Retinal pigment epithelial cell (primary cell): ENCODE data around the gene GPR35.

Experiments
- DNase-seq: peaks from one replicate; pipeline ENCODE4 v3.0.0-alpha.2; 2010; ENCODE audit warnings: low read depth
- H3K4me3 ChIP-seq: 2 replicates; pipeline ENCODE4 v1.5.1; 2011; ENCODE audit warnings: mild to moderate bottlenecking, low read length, control low read depth, moderate library complexity
- TF ChIP-seq, protein P1 (sequence below): conservative IDR thresholded peaks from 2 replicates; pipeline ENCODE4 v1.5.1; 2011; ENCODE audit warnings: low read depth, low read length, control low read depth, inconsistent platforms

Gene GPR35, protein sequence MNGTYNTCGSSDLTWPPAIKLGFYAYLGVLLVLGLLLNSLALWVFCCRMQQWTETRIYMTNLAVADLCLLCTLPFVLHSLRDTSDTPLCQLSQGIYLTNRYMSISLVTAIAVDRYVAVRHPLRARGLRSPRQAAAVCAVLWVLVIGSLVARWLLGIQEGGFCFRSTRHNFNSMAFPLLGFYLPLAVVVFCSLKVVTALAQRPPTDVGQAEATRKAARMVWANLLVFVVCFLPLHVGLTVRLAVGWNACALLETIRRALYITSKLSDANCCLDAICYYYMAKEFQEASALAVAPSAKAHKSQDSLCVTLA

DNA sequence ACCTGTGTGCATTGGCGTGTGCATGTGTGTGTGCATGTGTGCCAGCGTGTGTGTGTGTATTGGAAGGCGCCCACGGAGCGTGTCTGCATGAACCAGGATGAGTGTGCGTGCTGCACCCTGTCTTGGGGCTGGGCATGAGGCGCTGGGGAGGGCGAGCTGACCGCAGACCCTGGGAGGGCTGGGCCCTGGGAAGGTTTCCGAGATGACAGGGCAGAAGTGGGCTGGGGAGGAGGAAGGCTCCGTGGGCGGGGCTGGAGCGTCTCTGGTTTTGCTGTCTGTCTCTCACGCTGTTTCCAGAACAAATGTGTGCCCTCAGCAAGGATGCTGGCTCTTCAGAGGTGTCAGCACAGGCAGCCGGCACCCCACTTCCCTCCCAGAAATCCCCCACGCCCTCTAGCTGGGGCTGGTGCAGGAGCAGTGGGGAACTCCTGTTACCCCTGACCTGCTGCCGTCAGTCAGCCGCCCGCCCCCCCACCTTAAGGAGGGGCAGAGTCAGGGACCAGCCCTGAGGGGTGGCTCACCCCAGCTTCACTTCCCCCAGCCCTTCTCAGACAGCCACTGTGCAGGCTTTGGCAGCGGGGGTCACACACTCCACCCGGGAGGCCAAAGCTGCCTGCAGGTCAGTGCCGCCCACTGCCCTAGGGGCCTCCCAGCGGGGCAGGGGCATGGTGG is at the start of gene GPR35:
GPR35 (plus strand) TSS at position 531 of the 672 bp plus-strand sequence. CDS start 4,473 bp downstream, outside the sequence.
- TF ChIP-seq, protein P1, sequence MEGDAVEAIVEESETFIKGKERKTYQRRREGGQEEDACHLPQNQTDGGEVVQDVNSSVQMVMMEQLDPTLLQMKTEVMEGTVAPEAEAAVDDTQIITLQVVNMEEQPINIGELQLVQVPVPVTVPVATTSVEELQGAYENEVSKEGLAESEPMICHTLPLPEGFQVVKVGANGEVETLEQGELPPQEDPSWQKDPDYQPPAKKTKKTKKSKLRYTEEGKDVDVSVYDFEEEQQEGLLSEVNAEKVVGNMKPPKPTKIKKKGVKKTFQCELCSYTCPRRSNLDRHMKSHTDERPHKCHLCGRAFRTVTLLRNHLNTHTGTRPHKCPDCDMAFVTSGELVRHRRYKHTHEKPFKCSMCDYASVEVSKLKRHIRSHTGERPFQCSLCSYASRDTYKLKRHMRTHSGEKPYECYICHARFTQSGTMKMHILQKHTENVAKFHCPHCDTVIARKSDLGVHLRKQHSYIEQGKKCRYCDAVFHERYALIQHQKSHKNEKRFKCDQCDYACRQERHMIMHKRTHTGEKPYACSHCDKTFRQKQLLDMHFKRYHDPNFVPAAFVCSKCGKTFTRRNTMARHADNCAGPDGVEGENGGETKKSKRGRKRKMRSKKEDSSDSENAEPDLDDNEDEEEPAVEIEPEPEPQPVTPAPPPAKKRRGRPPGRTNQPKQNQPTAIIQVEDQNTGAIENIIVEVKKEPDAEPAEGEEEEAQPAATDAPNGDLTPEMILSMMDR = no peak
- no peak within 1 kb of the TSS for H3K4me3 ChIP-seq
- no peak for DNase-seq

DNA sequence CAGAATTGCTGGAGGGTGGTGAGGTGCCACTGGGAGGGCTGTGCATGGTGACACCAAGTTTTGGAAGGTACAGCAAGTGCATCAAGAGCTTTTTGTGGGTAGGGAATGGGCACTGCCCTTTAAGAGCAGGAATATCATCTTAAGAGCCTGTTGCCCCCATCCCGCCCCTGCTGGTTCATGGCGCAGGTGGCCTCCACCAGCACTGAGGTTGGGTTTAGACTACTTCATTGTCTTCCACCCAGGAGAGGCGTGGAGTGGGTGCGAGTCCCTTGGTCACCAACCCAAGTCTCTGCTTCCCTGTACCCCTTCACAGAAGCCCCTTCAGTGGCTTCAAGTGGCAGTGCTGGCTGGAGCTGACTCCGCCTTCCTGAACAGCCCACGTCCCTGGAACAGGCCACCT is 49.2 kb upstream of the GPR35 start:
- H3K4me3 ChIP-seq = no peak overlapping the region
- DNase-seq = no peak
- TF ChIP-seq, protein P1 = no peak

DNA sequence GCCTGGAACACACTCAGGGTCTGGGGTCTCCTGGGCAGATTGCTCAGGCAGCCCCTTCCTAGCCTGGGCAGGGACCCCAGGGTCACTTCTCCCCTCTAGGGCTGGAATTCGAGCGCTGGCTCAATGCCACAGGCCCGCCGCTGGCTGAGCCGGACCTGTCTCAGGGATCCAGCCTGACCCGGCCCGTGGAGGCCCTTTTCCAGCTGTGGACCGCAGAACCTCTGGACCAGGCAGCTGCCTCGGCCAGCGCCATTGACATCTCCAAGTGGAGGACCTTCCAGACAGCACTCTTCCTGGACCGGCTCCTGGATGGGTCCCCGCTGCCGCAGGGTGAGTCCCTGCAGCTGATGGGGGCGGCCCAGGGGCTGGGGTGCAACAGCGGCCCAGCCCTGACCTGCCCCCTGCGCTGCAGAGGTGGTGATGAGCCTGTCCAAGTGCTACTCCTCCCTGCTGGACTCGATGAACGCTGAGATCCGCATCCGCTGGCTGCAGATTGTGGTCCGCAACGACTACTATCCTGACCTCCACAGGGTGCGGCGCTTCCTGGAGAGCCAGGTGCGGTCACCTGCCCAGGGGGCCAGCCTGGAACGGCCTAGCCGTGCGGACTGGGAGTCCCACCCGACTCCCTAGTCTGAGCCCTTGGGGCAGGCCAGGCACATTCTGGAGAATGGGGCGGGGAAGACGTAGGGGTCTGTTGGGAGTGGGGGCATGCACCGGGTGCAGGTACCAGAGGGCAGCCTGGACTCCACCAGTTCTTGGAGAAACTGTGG is 48.7 kb upstream of the GPR35 start:
- no peak overlapping the region for H3K4me3 ChIP-seq
- TF ChIP-seq, protein P1 = no peak

DNA sequence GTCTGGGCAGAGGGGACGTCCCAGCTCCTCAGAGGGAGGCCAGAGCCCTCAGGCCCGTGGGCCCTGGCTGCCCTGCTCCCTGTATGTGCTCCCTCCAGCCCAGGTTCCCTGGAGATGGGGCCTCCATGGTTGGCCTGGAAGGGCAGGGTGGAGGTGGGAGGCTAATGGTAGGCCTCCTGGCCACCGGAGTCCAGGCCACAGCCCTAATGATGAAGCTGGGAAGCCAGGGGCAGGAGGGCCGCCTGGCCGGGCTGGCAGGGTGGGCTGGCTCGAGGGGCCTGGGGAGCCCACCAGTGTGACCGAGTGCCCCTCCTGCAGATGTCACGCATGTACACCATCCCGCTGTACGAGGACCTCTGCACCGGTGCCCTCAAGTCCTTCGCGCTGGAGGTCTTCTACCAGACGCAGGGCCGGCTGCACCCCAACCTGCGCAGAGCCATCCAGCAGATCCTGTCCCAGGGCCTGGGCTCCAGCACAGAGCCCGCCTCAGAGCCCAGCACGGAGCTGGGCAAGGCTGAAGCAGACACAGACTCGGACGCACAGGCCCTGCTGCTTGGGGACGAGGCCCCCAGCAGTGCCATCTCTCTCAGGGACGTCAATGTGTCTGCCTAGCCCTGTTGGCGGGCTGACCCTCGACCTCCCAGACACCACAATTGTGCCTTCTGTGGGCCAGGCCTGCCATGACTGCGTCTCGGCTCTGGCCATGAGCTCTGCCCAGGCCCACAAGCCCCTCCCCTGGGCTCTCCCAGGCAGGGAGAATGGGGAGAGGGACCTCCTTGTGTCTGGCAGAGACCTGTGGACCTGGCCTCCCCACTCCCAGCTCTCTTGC is 47.8 kb upstream of the GPR35 start:
- DNase-seq = no peak
- H3K4me3 ChIP-seq = no peak overlapping the region
- TF ChIP-seq, protein P1 = no peak

More for the DNA sequence above, 48.7 kb upstream of the GPR35 start:
- DNase-seq = no peak

DNA sequence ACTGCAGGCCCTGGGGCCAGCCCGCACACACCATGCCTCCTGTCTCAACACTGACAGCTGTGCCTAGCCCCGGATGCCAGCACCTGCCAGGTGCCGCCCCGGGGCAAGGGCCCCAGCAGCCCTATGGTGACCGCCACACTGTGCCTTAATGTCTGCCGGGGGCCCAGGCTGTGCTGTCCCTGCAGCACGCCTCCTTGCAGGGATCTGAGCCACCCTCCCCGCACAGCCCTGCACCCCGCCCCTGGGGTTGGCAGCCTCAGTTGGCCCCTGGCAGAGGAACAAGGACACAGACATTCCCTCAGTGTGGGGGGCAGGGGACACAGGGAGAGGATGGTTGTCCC is 47.2 kb upstream of the GPR35 start:
- H3K4me3 ChIP-seq = no peak overlapping the region
- TF ChIP-seq, protein P1 = no peak

DNA sequence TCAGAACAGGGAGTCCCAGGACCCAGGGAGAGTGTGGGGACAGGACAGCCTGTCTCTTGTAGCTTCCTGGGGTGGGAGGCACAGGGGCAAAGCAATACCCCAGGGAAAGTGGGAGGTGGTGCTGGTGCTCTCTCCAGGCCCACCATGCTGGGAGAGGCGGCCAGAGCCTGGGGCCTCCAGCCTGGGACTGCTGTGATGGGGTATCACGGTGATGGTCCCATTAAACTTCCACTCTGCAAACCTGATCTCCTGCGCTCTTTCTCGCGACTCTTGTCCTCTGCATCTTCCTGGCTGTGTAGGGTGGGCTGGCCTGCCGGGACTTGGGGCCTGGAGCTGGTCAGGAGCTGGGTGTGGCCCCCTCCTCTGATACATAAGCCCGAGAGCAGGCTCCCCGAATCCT is 46.8 kb upstream of the GPR35 start:
- no peak for DNase-seq
- TF ChIP-seq, protein P1 = no peak
- H3K4me3 ChIP-seq = no peak overlapping the region

More for the DNA sequence above, 47.2 kb upstream of the GPR35 start:
- no peak for DNase-seq
